ENCODE results near the gene ZNF555. TPM values are rescaled to one million over a fixed set of nuclear protein-coding genes. Genes with fewer than 3 reads are reported as not detected.
A peak's percentile ranks its signal among the peaks of the same experiment; 100 is the strongest.

Gene ZNF555
- total and polyA plus RNA-seq, 9 of the 15 experiments (the other 6 are each of a cell fraction or from before 2014, with no cell fraction given) = 2.0 to 6.7 (median 5.4) TPM

GRCh38 chr19:2819540-2820111 lies 21.6 kb upstream of the ZNF555 start, which contains the start of gene ZNF554 (continued):
- TF ChIP-seq, protein P1, sequence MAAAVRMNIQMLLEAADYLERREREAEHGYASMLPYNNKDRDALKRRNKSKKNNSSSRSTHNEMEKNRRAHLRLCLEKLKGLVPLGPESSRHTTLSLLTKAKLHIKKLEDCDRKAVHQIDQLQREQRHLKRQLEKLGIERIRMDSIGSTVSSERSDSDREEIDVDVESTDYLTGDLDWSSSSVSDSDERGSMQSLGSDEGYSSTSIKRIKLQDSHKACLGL (CRISPR knock-in tag; IDR thresholded peaks at IDR 0.05; ENCODE audit: borderline replicate concordance, poor library complexity, severe bottlenecking) = no peak
- TF ChIP-seq ZNF79 (CRISPR knock-in tag; IDR thresholded peaks at IDR 0.05; ENCODE audit: low read depth) (no peak), HNRNPUL1 (IDR thresholded peaks at IDR 0.05; ENCODE audit: low read length) (no peak), SMC3 (conservative IDR thresholded peaks at IDR 0.05; ENCODE audit: insufficient read depth, low read depth, low read length) (peak; percentile 41; the same call in 1 of the 2 replicates), SP1 (CRISPR knock-in tag; IDR thresholded peaks at IDR 0.05) (peak; percentile 91), HEY1 (CRISPR knock-in tag; IDR thresholded peaks at IDR 0.05; ENCODE audit: borderline replicate concordance) (no peak), GATAD2B (IDR thresholded peaks at IDR 0.05; ENCODE audit: borderline replicate concordance) (no peak; the same call in none of the 2 replicates), SP2 (IDR thresholded peaks at IDR 0.05; ENCODE audit: extremely low read depth, low read depth, low read length, poor library complexity, severe bottlenecking) (peak; percentile 93), CREB3L1 (IDR thresholded peaks at IDR 0.05; ENCODE audit: borderline replicate concordance, low read depth) (peak; percentile 96), ZNF347 (CRISPR knock-in tag; IDR thresholded peaks at IDR 0.05; ENCODE audit: low read depth) (no peak), MAFG (tag; conservative IDR thresholded peaks at IDR 0.05) (no peak), MEIS2 (IDR thresholded peaks at IDR 0.05; ENCODE audit: partially characterized antibody) (peak; percentile 84), HDAC6 (IDR thresholded peaks at IDR 0.05; ENCODE audit: low read depth, low read length) (no peak), POLR2AphosphoS5 (IDR thresholded peaks at IDR 0.05; ENCODE audit: control insufficient read depth, insufficient read depth, low read depth, low read length) (no peak), RCOR1 (IDR thresholded peaks at IDR 0.05; ENCODE audit: borderline replicate concordance in 1 of 2, low read depth in 2 of 2, low read length in 2 of 2) (peak in 1 of 2 experiments; percentile 52; a peak in 1 of 4 replicates), HCFC1 (IDR thresholded peaks at IDR 0.05; ENCODE audit: low read depth, low read length) (peak; percentile 100), NFYB (IDR thresholded peaks at IDR 0.05; ENCODE audit: extremely low read depth, insufficient read length) (no peak), CBFB (CRISPR knock-in tag; IDR thresholded peaks at IDR 0.05) (no peak)
- TF ChIP-seq, protein P2, sequence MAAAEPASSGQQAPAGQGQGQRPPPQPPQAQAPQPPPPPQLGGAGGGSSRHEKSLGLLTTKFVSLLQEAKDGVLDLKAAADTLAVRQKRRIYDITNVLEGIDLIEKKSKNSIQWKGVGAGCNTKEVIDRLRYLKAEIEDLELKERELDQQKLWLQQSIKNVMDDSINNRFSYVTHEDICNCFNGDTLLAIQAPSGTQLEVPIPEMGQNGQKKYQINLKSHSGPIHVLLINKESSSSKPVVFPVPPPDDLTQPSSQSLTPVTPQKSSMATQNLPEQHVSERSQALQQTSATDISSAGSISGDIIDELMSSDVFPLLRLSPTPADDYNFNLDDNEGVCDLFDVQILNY (CRISPR knock-in tag; IDR thresholded peaks at IDR 0.05) = 0 out of 2 replicates have a peak, but pooled peaks have one; percentile 69
- TF ChIP-seq, protein P3, sequence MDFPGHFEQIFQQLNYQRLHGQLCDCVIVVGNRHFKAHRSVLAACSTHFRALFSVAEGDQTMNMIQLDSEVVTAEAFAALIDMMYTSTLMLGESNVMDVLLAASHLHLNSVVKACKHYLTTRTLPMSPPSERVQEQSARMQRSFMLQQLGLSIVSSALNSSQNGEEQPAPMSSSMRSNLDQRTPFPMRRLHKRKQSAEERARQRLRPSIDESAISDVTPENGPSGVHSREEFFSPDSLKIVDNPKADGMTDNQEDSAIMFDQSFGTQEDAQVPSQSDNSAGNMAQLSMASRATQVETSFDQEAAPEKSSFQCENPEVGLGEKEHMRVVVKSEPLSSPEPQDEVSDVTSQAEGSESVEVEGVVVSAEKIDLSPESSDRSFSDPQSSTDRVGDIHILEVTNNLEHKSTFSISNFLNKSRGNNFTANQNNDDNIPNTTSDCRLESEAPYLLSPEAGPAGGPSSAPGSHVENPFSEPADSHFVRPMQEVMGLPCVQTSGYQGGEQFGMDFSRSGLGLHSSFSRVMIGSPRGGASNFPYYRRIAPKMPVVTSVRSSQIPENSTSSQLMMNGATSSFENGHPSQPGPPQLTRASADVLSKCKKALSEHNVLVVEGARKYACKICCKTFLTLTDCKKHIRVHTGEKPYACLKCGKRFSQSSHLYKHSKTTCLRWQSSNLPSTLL (IDR thresholded peaks at IDR 0.05) = no peak
- TF ChIP-seq, protein P4, sequence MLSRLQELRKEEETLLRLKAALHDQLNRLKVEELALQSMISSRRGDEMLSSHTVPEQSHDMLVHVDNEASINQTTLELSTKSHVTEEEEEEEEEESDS (CRISPR knock-in tag; IDR thresholded peaks at IDR 0.05) = no peak
- TF ChIP-seq, protein P5, sequence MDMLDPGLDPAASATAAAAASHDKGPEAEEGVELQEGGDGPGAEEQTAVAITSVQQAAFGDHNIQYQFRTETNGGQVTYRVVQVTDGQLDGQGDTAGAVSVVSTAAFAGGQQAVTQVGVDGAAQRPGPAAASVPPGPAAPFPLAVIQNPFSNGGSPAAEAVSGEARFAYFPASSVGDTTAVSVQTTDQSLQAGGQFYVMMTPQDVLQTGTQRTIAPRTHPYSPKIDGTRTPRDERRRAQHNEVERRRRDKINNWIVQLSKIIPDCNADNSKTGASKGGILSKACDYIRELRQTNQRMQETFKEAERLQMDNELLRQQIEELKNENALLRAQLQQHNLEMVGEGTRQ (CRISPR knock-in tag; IDR thresholded peaks at IDR 0.05) = peak; percentile 38; the same call in 1 of the 2 replicates

Data from K562 (cell line).